GM19452 (cell line): ENCODE measurements around the gene RCHY1.

Experiments
- ATAC-seq: cut with Tn5 transposase; IDR thresholded peaks from one replicate; pipeline ENCODE4 v1.9.1; 2021; ENCODE audit not compliant: unreplicated experiment

The RCHY1 gene

DNA sequence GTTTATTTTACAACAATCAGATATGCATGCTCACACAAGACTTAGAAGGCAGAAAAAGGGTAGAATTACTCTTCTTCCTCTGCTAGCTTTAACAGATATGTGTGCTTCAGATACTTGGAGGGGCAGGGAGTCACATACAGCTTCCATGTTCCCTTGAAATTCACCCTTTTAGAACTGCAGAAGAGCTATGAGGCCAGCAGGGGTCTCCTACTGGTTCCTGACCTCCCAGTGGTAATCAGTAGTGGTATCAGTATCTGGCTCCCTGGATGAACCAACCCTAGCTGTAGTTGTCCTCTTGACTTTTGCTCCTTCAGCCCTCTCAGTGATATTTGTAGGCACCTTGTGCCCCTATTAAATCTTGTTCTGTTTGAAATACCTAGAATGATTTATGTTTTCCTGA is 81.5 kb downstream of the RCHY1 start:
- no peak for ATAC-seq

DNA sequence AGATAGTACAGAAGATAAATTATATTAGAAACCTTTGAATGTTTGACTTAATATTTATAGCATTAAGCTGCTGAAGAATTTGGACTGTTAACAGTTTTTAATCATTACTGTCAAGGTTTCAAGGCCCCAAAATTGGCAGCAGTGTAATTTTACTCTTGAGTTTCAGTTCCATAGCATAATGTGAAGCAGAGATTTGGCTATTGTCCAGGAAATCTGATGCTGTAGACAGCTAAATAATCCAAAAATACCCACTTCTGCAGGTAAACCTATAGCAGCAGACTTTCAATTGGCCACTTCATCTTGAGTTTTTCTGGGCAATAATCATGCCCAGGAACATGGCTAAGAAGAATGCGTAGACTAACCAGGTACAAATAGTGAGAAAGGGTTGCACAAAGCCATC is 85.0 kb downstream of the RCHY1 start:
- no peak for ATAC-seq
